22Rv1 (cell line): ENCODE data around the gene CLDN14.

Experiments
- CTCF ChIP-seq: fragments of 450-650 bp; IDR thresholded peaks from 2 replicates; pipeline ENCODE4 v1.5.1; 2017; ENCODE audit warnings: mild to moderate bottlenecking
- ZFX ChIP-seq: fragments of 450-650 bp; IDR thresholded peaks from 2 replicates; pipeline ENCODE4 v1.6.1; 2017; ENCODE audit warnings: antibody characterized with exemption, borderline replicate concordance

GRCh38 chr21:36428761-36429432, 51.0 kb downstream of the CLDN14 start:
- no peak for TF ChIP-seq CTCF
- no peak for TF ChIP-seq ZFX
